ENCODE results near the gene COX17. TPM values are rescaled to one million over a fixed set of nuclear protein-coding genes. Genes with fewer than 3 reads are reported as not detected.

Gene COX17
- total RNA-seq, 4 donors from 2014 or later: 31.9 to 84.8 (median 62.7) TPM

DNA sequence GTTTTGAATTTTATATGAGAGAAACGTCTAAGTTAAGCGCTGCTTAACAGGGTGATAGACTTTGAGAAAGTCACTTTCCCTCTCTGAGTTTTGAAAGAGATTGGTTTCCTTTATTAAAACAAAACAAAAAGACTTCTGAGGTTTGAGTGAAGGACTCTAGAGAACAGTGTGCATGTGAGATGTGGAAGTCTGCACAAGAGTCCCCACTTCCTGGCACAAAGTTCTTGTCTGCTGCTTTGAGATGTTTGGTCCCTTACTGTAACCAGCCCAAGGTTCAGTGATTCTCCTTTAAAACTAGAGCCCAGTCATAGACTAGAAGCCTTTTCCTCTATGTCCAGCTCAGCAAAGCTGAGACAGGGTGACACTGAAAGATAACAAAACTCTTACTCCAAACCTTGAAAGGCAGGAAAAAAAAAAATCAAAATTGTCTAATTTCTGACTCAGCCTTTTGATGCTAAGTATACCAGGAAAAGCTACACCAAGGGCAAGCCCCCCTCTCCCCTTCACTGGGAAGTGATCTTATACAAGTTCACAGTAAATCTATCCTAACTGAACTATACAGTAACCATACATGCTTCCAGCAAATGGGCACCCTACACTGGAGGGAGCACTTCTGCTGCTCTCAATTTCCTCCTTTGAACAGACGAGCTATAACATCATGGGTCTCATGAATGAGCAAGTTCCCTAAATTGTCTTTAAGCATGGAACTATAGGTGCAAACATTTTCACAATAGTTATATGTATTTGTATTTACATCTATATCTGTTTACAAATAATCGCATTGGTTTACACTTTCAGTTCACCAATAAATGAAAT, 19.1 kb downstream of the COX17 start:
- H3K4me3 ChIP-seq: peak overlapping the region; percentile 45 to 49
- no peaks in the 10 kb centered on the region for H3K27me3 ChIP-seq
- WGBS, 2 donors (ENCODE audit: low coverage in 1 of 2): 67 to 77% methylated on average over 4 of the region's 4 CpGs
- no peaks in the 10 kb centered on the region for H3K9me3 ChIP-seq
- H3K4me1 ChIP-seq: peaks cover 4 to 48% (median 6%) of the 10 kb centered on the region in 3 donors
- ATAC-seq: no peak
- H3K27ac ChIP-seq: no peak overlapping the region
- TF ChIP-seq POLR2A (IDR thresholded peaks at IDR 0.05) (no peak), POLR2AphosphoS5 (IDR thresholded peaks at IDR 0.05) (no peak), EP300 (IDR thresholded peaks at IDR 0.05) (no peak)
- TF ChIP-seq, protein P1, sequence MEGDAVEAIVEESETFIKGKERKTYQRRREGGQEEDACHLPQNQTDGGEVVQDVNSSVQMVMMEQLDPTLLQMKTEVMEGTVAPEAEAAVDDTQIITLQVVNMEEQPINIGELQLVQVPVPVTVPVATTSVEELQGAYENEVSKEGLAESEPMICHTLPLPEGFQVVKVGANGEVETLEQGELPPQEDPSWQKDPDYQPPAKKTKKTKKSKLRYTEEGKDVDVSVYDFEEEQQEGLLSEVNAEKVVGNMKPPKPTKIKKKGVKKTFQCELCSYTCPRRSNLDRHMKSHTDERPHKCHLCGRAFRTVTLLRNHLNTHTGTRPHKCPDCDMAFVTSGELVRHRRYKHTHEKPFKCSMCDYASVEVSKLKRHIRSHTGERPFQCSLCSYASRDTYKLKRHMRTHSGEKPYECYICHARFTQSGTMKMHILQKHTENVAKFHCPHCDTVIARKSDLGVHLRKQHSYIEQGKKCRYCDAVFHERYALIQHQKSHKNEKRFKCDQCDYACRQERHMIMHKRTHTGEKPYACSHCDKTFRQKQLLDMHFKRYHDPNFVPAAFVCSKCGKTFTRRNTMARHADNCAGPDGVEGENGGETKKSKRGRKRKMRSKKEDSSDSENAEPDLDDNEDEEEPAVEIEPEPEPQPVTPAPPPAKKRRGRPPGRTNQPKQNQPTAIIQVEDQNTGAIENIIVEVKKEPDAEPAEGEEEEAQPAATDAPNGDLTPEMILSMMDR (IDR thresholded peaks at IDR 0.05): no peak
- peaks cover 0 to 12% of the 10 kb centered on the region in 2 donors for H3K36me3 ChIP-seq

DNA sequence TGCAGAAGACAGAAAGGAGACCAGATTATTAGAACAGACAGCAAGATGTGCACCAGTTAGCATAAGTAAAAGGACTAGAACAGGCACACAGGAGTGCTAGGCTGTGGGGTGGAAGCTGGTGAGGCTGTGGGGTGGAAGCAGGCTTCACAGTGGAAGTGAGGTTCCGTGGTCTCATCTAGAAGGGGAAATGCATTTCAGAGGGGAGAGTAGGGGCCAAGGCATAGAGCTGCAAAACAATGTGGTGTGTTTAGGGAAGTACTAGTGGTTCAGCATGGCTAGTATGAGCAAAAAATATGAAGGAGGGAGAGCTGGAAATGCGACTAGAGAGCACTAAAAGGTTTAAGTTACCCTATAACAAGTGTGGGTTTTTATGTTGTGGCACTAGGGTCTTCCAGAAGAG, 23.3 kb downstream of the COX17 start:
- H3K4me3 ChIP-seq: no peak overlapping the region
- no peak for TF ChIP-seq EP300 (IDR thresholded peaks at IDR 0.05)
- 44 to 50% methylated on average over 2 of the region's 2 CpGs for WGBS, 2 donors (ENCODE audit: low coverage in 1 of 2)
- H3K27me3 ChIP-seq: no peaks in the 10 kb centered on the region
- no peak overlapping the region for H3K27ac ChIP-seq
- no peak for ATAC-seq
- H3K4me1 ChIP-seq: peaks cover 0 to 34% (median 4%) of the 10 kb centered on the region in 3 donors
- peaks cover 0 to 26% of the 10 kb centered on the region in 2 donors for H3K36me3 ChIP-seq
- no peaks in the 10 kb centered on the region for H3K9me3 ChIP-seq

DNA sequence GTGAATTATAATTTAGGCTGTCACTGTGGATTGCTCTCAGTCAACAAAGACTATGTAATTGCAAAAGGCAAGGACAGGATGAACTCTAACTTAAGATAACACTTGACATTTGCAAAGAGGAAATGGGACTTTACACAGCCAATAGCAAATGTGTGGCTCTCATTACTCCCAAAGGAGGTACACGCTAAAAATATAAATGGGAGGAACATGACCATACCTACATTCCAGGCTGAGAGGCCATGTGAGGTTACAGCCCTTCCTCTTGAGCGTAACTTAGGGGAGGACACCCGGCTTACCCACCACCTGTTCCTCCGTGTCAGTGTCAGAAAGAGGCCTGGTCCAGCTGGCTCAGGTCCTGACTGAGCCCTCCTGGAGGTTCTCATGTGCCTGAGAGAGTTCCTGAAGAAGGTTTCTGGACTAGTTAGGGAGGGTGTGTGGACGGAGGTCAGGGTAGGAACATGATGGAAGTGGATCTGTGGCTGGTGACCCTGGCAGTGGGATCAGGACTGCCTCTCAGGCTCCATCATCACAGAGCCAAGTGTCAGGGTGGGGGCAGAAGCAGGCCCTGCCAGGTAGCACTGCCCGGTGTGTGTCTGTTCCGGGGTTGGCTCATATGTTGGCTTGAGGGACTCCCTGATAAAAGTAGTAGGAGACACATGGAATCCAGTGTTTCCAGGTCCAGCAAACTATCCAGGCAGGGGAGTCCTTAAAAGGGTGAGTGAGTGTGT, 24.7 kb downstream of the COX17 start:
- TF ChIP-seq POLR2A (IDR thresholded peaks at IDR 0.05) (no peak), POLR2AphosphoS5 (IDR thresholded peaks at IDR 0.05) (peak; percentile 21)
- peak; percentile 51 for ATAC-seq
- Histone ChIP-seq H3K36me3 (peaks cover 0 to 40% of the 10 kb centered on the region in 2 donors), H3K9me3 (no peaks in the 10 kb centered on the region), H3K27ac (peak overlapping the region in 3 of 4 donors; percentile 45 to 54 (median 51)), H3K27me3 (no peaks in the 10 kb centered on the region), H3K4me1 (peaks cover 3 to 47% (median 9%) of the 10 kb centered on the region in 3 donors), H3K4me3 (no peak overlapping the region)
- 46 to 60% methylated on average over 4 to 5 of the region's 7 CpGs for WGBS, 2 donors (ENCODE audit: low coverage in 1 of 2)

DNA sequence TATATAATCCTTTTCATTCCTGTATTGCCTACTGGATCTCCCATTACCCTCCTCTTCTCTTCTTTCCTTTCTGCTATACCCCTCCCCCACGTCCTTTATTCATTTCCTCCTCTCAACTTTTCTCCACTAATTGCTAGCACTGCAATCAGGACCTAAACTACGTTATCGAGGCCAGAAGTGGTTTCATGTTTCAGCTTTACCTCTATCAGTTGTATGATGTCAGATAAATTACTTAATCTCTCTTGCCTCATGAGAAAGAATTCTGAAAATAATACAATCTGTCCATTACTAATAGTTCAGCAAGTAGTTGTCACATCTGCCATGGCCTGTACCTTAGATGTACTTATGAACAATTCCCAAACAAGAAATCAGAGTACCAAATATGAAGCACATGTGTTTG, 27.4 kb downstream of the COX17 start:
- TF ChIP-seq POLR2A (IDR thresholded peaks at IDR 0.05) (no peak), EP300 (IDR thresholded peaks at IDR 0.05) (no peak), POLR2AphosphoS5 (IDR thresholded peaks at IDR 0.05) (no peak)
- TF ChIP-seq, protein P1 (IDR thresholded peaks at IDR 0.05): no peak
- no peak for ATAC-seq
- peaks cover 5 to 48% (median 9%) of the 10 kb centered on the region in 3 donors for H3K4me1 ChIP-seq
- H3K4me3 ChIP-seq: no peak overlapping the region
- WGBS, 2 donors (ENCODE audit: low coverage in 1 of 2): 36 to 40% methylated on average over 3 of the region's 3 CpGs
- H3K9me3 ChIP-seq: no peaks in the 10 kb centered on the region
- peaks cover 0 to 56% of the 10 kb centered on the region in 2 donors for H3K36me3 ChIP-seq
- H3K27ac ChIP-seq: peak overlapping the region in 2 of 4 donors; percentile 57 to 66
- no peaks in the 10 kb centered on the region for H3K27me3 ChIP-seq

DNA sequence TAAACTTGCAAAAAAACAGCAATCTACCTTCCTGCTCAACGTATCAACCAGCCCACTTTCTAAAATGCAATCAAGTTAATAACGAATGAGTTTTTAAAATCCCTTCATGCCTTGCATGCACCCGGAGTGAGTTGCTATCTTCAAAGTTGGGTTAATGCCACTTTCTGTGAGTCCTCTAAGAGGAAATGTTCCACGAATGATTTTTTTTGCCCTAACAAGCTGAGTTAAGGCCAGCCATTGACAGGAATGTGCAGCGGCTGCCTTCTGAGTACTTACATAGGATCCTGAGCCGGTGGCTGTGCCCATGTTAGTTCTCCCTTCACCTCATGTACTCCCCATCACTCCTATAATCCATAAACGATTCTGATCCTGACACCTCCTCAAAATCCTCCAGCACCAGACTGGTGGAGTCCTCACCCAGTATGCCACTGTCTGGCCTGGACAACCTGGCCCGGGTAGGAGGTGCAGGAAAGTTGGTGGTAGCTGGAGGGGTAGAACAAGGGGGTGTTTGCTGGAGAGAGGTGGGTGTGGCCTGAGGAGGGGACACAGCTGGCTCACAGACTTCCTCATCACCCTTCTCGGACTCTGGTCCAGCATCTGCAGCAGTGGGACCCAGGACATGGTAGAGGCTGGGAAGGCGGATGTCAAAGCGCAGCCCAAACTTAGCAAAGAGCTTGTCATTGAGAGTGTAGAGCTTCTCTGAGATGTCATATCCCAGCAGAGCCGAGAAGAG, 29.2 kb downstream of the COX17 start:
- ATAC-seq: peak; percentile 9
- no peaks in the 10 kb centered on the region for H3K9me3 ChIP-seq

GRCh38 chr3:119647171-119647570, 30.0 kb downstream of the COX17 start:
- Histone ChIP-seq H3K27ac (peak overlapping the region; percentile 11 to 85 (median 69)), H3K4me1 (peaks cover 5 to 41% (median 9%) of the 10 kb centered on the region in 3 donors), H3K27me3 (no peaks in the 10 kb centered on the region), H3K36me3 (peaks cover 0 to 52% of the 10 kb centered on the region in 2 donors), H3K4me3 (no peak overlapping the region), H3K9me3 (no peaks in the 10 kb centered on the region)
- WGBS, 2 donors (ENCODE audit: low coverage in 1 of 2): 80 to 83% methylated on average over 1 to 2 of the region's 2 CpGs
- ATAC-seq: peak; percentile 40
- TF ChIP-seq EP300 (IDR thresholded peaks at IDR 0.05) (no peak), POLR2A (IDR thresholded peaks at IDR 0.05) (no peak), POLR2AphosphoS5 (IDR thresholded peaks at IDR 0.05) (peak; percentile 38)
- TF ChIP-seq, protein P1 (IDR thresholded peaks at IDR 0.05): no peak

More for the DNA sequence above, 29.2 kb downstream of the COX17 start:
- no peaks in the 10 kb centered on the region for H3K27me3 ChIP-seq
- peaks cover 0 to 52% of the 10 kb centered on the region in 2 donors for H3K36me3 ChIP-seq
- peak overlapping the region; percentile 11 to 85 (median 69) for H3K27ac ChIP-seq
- TF ChIP-seq POLR2AphosphoS5 (IDR thresholded peaks at IDR 0.05): peak; percentile 7
- TF ChIP-seq EP300 (IDR thresholded peaks at IDR 0.05): no peak
- no peak overlapping the region for H3K4me3 ChIP-seq
- peaks cover 5 to 48% (median 9%) of the 10 kb centered on the region in 3 donors for H3K4me1 ChIP-seq
- 36 to 42% methylated on average over 7 to 11 of the region's 12 CpGs for WGBS, 2 donors (ENCODE audit: low coverage in 1 of 2)

Data from gastroesophageal sphincter (tissue), 4 donors.